H1 (cell line): Measurements from ENCODE around the gene ZNF829. TPM values are rescaled to one million over a fixed set of nuclear protein-coding genes. Genes with fewer than 3 reads are reported as not detected.

ENCODE experiments used
- CTCF ChIA-PET: fragments of 300-600 bp; sonication (Branson Sonifier 250); formaldehyde crosslinking; loops from one replicate; lab custom pipeline; 2021; ENCODE audit not compliant: partially characterized antibody; lab: Charles Lee
- POLR2A ChIA-PET: fragments of 300-600 bp; sonication (Branson Sonifier 250); formaldehyde crosslinking; loops from one replicate; lab custom pipeline; 2021; ENCODE audit warnings: inconsistent platforms; ENCODE audit not compliant: partially characterized antibody; lab: Charles Lee
- DNase-seq, 2 experiments: peaks; one replicate each; pipeline versions ENCODE4 v3.0.0 to v3.0.0-alpha.2; 2010 to 2022; ENCODE audit warnings: low spot score in 2 of 2, low read depth in 1 of 2, mixed read lengths in 1 of 2
- FAIRE-seq: peaks from 2 replicates; lab custom pipeline; 2011; peaks lifted over from hg19 to GRCh38; lab: Jason Lieb, UNC
- H2AFZ ChIP-seq: 2 replicates; pipeline ENCODE4 v1.8.1; 2012; ENCODE audit warnings: low read length, inconsistent platforms
- H2AK5ac ChIP-seq: 2 replicates; pipeline ENCODE4 v1.6.1; 2013; ENCODE audit warnings: low read depth, low read length
- H2BK120ac ChIP-seq: replicated peaks from 2 replicates; pipeline ENCODE3; 2013; ENCODE audit warnings: low read depth, low read length, inconsistent platforms
- H2BK12ac ChIP-seq: 2 replicates; pipeline ENCODE4 v1.6.1; 2013; ENCODE audit warnings: low read depth, low read length
- H2BK15ac ChIP-seq: 2 replicates; pipeline ENCODE4 v1.6.1; 2013; ENCODE audit warnings: low read length
- H2BK20ac ChIP-seq: 2 replicates; pipeline ENCODE4 v1.6.1; 2013; ENCODE audit warnings: low read length
- H2BK5ac ChIP-seq: 2 replicates; pipeline ENCODE4 v1.6.1; 2013; ENCODE audit warnings: low read depth, low read length
- H3K14ac ChIP-seq: 2 replicates; pipeline ENCODE4 v1.6.1; 2013; ENCODE audit warnings: inconsistent platforms; ENCODE audit not compliant: insufficient read length
- H3K18ac ChIP-seq: 2 replicates; pipeline ENCODE4 v1.6.1; 2013; ENCODE audit warnings: low read length; ENCODE audit errors: extremely low read depth
- H3K23ac ChIP-seq: 2 replicates; pipeline ENCODE4 v1.6.1; 2013; ENCODE audit warnings: inconsistent platforms; ENCODE audit not compliant: insufficient read length
- H3K23me2 ChIP-seq: 2 replicates; pipeline ENCODE4 v1.6.1; 2013; ENCODE audit warnings: low read depth, low read length
- H3K27ac ChIP-seq: 2 replicates; pipeline ENCODE4 v1.6.1; 2011; ENCODE audit warnings: low read depth, low read length, inconsistent platforms
- H3K27me3 ChIP-seq, 4 experiments: replicated peaks in 1 of 4; 1 replicate in 1 of 4; 2 replicates in 3 of 4; pipeline versions ENCODE4 v1.6.1 to v1.8.1; 2011 to 2013; ENCODE audit warnings: low read length in 3 of 4, mild to moderate bottlenecking in 3 of 4, inconsistent platforms in 2 of 4, mixed read lengths in 2 of 4, moderate library complexity in 1 of 4; ENCODE audit not compliant: control insufficient read depth in 3 of 4, insufficient read depth in 3 of 4; ENCODE audit errors: extremely low read depth in 1 of 4
- H3K36me3 ChIP-seq, 4 experiments: 2 replicates each; pipeline versions ENCODE4 v1.6.1 to v1.8.1; 2011 to 2013; ENCODE audit warnings: mild to moderate bottlenecking in 4 of 4, low read length in 3 of 4, moderate library complexity in 2 of 4, control low read depth in 1 of 4, inconsistent platforms in 1 of 4; ENCODE audit not compliant: insufficient read depth in 4 of 4, control insufficient read depth in 2 of 4
- H3K4ac ChIP-seq: replicated peaks from 2 replicates; pipeline ENCODE3; 2013; ENCODE audit warnings: low read length, low read depth, mixed read lengths, inconsistent platforms; ENCODE audit not compliant: insufficient read length
- H3K4me1 ChIP-seq, 4 experiments: replicated peaks in 1 of 4; 1 replicate in 1 of 4; 2 replicates in 3 of 4; pipeline versions ENCODE4 v1.6.1 to v1.8.1; 2011 to 2013; ENCODE audit warnings: low read length in 3 of 4, inconsistent platforms in 2 of 4, mixed read lengths in 1 of 4; ENCODE audit not compliant: insufficient read depth in 4 of 4, control insufficient read depth in 3 of 4
- H3K4me2 ChIP-seq, 2 experiments: 2 replicates each; pipeline versions ENCODE4 v1.6.1 to v1.8.1; 2011 to 2013; ENCODE audit warnings: low read depth in 2 of 2, low read length in 2 of 2, control low read depth in 1 of 2, inconsistent platforms in 1 of 2, mild to moderate bottlenecking in 1 of 2; ENCODE audit not compliant: insufficient read depth in 1 of 2
- H3K4me3 ChIP-seq, 4 experiments: fragments of 200-600, 300-600 bp in 1 of 4; sonication (generic), shearing (Covaris generic), sonication (Bioruptor Twin) in 1 of 4; 2 replicates each; pipeline versions ENCODE4 v1.5.1 to v1.8.1; 2011 to 2016; ENCODE audit warnings: low read length in 4 of 4, low read depth in 3 of 4, control low read depth in 2 of 4, inconsistent platforms in 2 of 4, mild to moderate bottlenecking in 2 of 4, mixed read lengths in 1 of 4, moderate library complexity in 1 of 4; ENCODE audit not compliant: insufficient read depth in 2 of 4; ENCODE audit errors: extremely low read depth in 1 of 4
- H3K56ac ChIP-seq: replicated peaks from 2 replicates; pipeline ENCODE3; 2013; ENCODE audit warnings: low read depth, mild to moderate bottlenecking, mixed read lengths, low read length, inconsistent platforms; ENCODE audit not compliant: insufficient read length
- H3K79me1 ChIP-seq: 2 replicates; pipeline ENCODE4 v1.6.1; 2013; ENCODE audit warnings: low read depth, low read length, control low read depth
- H3K79me2 ChIP-seq, 2 experiments: 2 replicates each; pipeline versions ENCODE4 v1.6.1 to v1.8.1; 2012 to 2013; ENCODE audit warnings: low read length in 2 of 2, mild to moderate bottlenecking in 2 of 2, inconsistent platforms in 1 of 2; ENCODE audit not compliant: insufficient read depth in 2 of 2, control insufficient read depth in 1 of 2
- H3K9ac ChIP-seq, 4 experiments: replicated peaks in 1 of 4; 1 replicate in 1 of 4; 2 replicates in 3 of 4; pipeline versions ENCODE4 v1.6.1 to v1.8.1; 2011 to 2013; ENCODE audit warnings: low read depth in 3 of 4, low read length in 3 of 4, control low read depth in 2 of 4, mild to moderate bottlenecking in 2 of 4, moderate library complexity in 2 of 4, inconsistent platforms in 1 of 4; ENCODE audit errors: extremely low read depth in 1 of 4
- H3K9me3 ChIP-seq, 2 experiments: 2 replicates each; pipeline versions ENCODE4 v1.6.1 to v1.8.1; 2012 to 2013; ENCODE audit warnings: mild to moderate bottlenecking in 2 of 2, moderate library complexity in 2 of 2, control low read depth in 1 of 2, inconsistent platforms in 1 of 2, low read depth in 1 of 2, low read length in 1 of 2, mixed read lengths in 1 of 2; ENCODE audit not compliant: insufficient read depth in 2 of 2
- H4K20me1 ChIP-seq, 2 experiments: replicated peaks in 1 of 2; 2 replicates each; pipeline versions ENCODE3 to v1.8.1; 2011 to 2013; ENCODE audit warnings: inconsistent platforms in 2 of 2, low read length in 2 of 2, mild to moderate bottlenecking in 1 of 2; ENCODE audit not compliant: insufficient read depth in 2 of 2, control insufficient read depth in 1 of 2
- H4K5ac ChIP-seq: 2 replicates; pipeline ENCODE4 v1.6.1; 2013; ENCODE audit warnings: low read length, low read depth, mixed read lengths, inconsistent platforms; ENCODE audit not compliant: insufficient read length
- H4K8ac ChIP-seq: 2 replicates; pipeline ENCODE4 v1.8.0; 2013; ENCODE audit warnings: mild to moderate bottlenecking, moderate library complexity, low read length, inconsistent platforms; ENCODE audit not compliant: insufficient read depth; ENCODE audit errors: extremely low read depth
- H4K91ac ChIP-seq: replicated peaks from 2 replicates; pipeline ENCODE3; 2013; ENCODE audit warnings: low read length, mixed read lengths, inconsistent platforms; ENCODE audit not compliant: insufficient read length
- CHD2 ChIP-seq: IDR thresholded peaks from 2 replicates; pipeline ENCODE4 v1.6.1; 2012; ENCODE audit warnings: low read length, improper control_type of control experiment
- HDAC2 ChIP-seq, 2 experiments: fragments of 300-600 bp in 1 of 2; sonication (generic) in 1 of 2; IDR thresholded peaks; 2 replicates each; pipeline ENCODE4 v1.6.1; 2011 to 2012; ENCODE audit warnings: low read depth in 2 of 2, low read length in 2 of 2, mild to moderate bottlenecking in 2 of 2, moderate library complexity in 2 of 2, borderline replicate concordance in 1 of 2, inconsistent platforms in 1 of 2
- HDAC6 ChIP-seq: IDR thresholded peaks from one replicate; pipeline ENCODE4 v1.7.1; 2012; ENCODE audit warnings: low read depth, mild to moderate bottlenecking, inconsistent platforms, low read length, moderate library complexity
- KDM5A ChIP-seq: fragments of 200-600 bp; IDR thresholded peaks from 2 replicates; pipeline ENCODE4 v1.7.1; 2012; ENCODE audit warnings: mild to moderate bottlenecking, low read length, inconsistent platforms, mixed read lengths
- MAFK ChIP-seq: IDR thresholded peaks from 2 replicates; pipeline ENCODE4 v1.6.1; 2012; ENCODE audit warnings: low read depth, mild to moderate bottlenecking, improper control_type of control experiment, low read length
- POLR2A ChIP-seq, 2 experiments: IDR thresholded peaks; 1 replicate in 1 of 2; 2 replicates in 1 of 2; pipeline ENCODE4 v1.6.1; 2011; ENCODE audit warnings: low read depth in 2 of 2, low read length in 2 of 2, mild to moderate bottlenecking in 2 of 2; ENCODE audit errors: control extremely low read depth in 1 of 2
- RBBP5 ChIP-seq: IDR thresholded peaks from 2 replicates; pipeline ENCODE4 v1.7.1; 2012; ENCODE audit warnings: low read depth, mild to moderate bottlenecking, inconsistent platforms, low read length, moderate library complexity, borderline replicate concordance
- RFX5 ChIP-seq: IDR thresholded peaks from 2 replicates; pipeline ENCODE4 v1.6.1; 2011; ENCODE audit warnings: low read depth, low read length, improper control_type of control experiment, borderline replicate concordance
- WGBS, 2 experiments: shearing (Covaris generic) in 1 of 2; methylation state at CpG; one replicate each; pipeline versions ENCODE4 v1.1.6 to v1.1.7; 2013 to 2015; ENCODE audit warnings: low lambda C conversion rate in 2 of 2, mixed read lengths in 2 of 2, inconsistent platforms in 1 of 2, low coverage in 1 of 2, missing lambda C conversion rate in 1 of 2; ENCODE audit not compliant: insufficient replicate concordance in 2 of 2, insufficient coverage in 1 of 2, insufficient read length in 1 of 2; ENCODE audit errors: extremely low coverage in 1 of 2, missing lambda C conversion rate in 1 of 2; 5-methylcytosine and 5-hydroxymethylcytosine counted together
- long read RNA-seq, 2 experiments: library from RNA in 1 of 2; library from capped mRNA in 1 of 2; stranded (forward); transcript quantifications; one replicate each; pipeline ENCODE4 v2.0.0, GENCODE V29; 2021; ENCODE audit warnings: inconsistent platforms in 1 of 2
- polyA minus RNA-seq, 3 experiments: library from RNA; depleted of rRNA, polyadenylated mRNA; stranded (reverse); fragments of >200 nt; gene quantifications; 1 replicate in 2 of 3; 2 replicates in 1 of 3; pipeline ENCODE4 v1.2.3, GENCODE V29; 2011
- polyA plus RNA-seq, 7 experiments: library from polyadenylated mRNA; depleted of rRNA in 3 of 7; stranded (reverse) in 5 of 7; unstranded in 2 of 7; fragments of >200 nt in 5 of 7; fragments of 200-250 nt in 2 of 7; gene quantifications; 1 replicate in 5 of 7; 2 replicates in 1 of 7; 4 replicates in 1 of 7; pipeline versions ENCODE4 v1.2.1 to v1.2.3, GENCODE V29; 2011 to 2013; ENCODE audit warnings: missing spikeins in 2 of 7, mixed read lengths in 2 of 7
- total RNA-seq: library from RNA; stranded (reverse); fragmentation: NEBNext Ultra II Directional; extraction: Animal tissue kit (Norgen Biotek cat#: 25700); gene quantifications from 2 replicates; pipeline ENCODE4 v1.2.1, GENCODE V29; 2021

ZNF829 gene
- total RNA-seq (2.3 and 3.3 TPM in 2 replicates), polyA plus RNA-seq (2011; rRNA removed) (0.97 and 1.3 TPM in 2 replicates), polyA minus RNA-seq (2011; rRNA and poly(A)+ RNA removed) (4.0 and 5.4 TPM in 2 replicates)
- 1.4 TPM for polyA plus RNA-seq (2011; cell fraction: cytosol; rRNA removed)
- 1.6 TPM for polyA plus RNA-seq (2011; cell fraction: nucleus; rRNA removed)
- 1.5 to 3.0 TPM (median 2.2 TPM) in 4 replicates for polyA plus RNA-seq (2012, experiment 1 of 2)
- polyA plus RNA-seq (2012, experiment 2 of 2), result 0.10 TPM
- polyA plus RNA-seq (2013, experiment 1 of 2), result 6.3 TPM
- 5.5 TPM for polyA plus RNA-seq (2013, experiment 2 of 2)
- polyA minus RNA-seq (2011; cell fraction: cytosol; rRNA and poly(A)+ RNA removed), result 1.5 TPM
- polyA minus RNA-seq (2011; cell fraction: nucleus; rRNA and poly(A)+ RNA removed), result 9.6 TPM
- long read RNA-seq, experiment 1, partial matches to known transcripts, result 0 of 3 reads
- long read RNA-seq, experiment 1, other reads (novel, unspliced or antisense), result 3 of 3 reads
- long read RNA-seq, experiment 2, result 0 reads

DNA sequence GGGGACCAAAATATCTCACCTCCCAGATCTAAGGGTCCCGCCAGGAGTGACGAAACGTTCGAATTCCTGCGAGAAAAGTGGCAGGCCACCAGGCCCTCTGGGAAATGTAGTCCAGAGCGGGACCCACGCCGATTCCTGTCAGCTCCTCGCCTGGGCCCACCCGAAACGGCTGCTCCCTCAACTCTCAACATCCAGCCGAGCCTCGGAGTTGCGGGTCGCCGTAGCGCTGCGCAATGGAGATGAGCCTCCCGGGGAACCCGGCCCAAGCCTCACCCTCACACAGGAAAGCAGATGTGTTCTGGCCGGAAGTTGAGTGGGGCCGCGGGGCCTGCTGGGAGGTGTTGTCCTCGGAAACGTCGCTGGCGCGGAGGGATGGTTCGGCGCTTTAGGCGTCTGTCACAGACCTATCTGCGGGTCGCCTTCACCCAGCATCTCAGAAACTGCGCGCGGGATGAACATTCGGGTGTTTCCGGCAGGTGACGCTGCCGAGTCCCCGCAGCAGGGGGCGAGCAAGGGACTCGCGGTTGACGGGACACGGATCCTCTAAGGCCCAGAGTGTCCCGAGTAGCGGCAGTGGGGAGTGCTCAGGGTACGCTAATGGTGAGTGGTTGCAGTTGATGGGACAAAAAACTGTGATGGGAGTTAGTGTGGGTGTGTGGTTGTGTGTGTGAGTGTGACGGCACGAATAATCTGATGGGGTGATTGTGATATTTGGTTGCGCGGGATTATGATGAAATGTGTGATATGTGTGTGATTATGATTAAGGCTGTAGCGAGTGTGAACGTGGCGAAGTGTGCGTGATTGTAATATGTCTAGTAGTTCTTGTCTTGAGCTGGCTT lies at the start of gene ZNF829, which contains the start of gene ZNF568:
Gene ZNF829 (minus strand): TSS at position 300 of the 839 bp plus-strand sequence. CDS start 1,124 bp downstream, outside the sequence.
Gene ZNF568 (plus strand): TSS at position 341 of the 839 bp plus-strand sequence. CDS start 6,439 bp downstream, outside the sequence.
- no peaks in the 10 kb centered on the region for H4K20me1 ChIP-seq
- H3K4me1 ChIP-seq, result peaks cover 0 to 4% (median 2%) of the 10 kb centered on the region in 4 experiments; a peak in 2 of 7 replicates
- H3K4ac ChIP-seq, result peak within 1 kb of the TSS; percentile 2
- no peak within 1 kb of the TSS for H2AK5ac ChIP-seq
- ChIA-PET CTCF (interaction anchor here (0.6 to 1.1 kb wide), 4 partner anchors 10 to 314 kb away, joined by 3 read pairs; no protein-coding TSS in a partner anchor), POLR2A (interaction anchor here (0.7 to 1.3 kb wide), 5 partner anchors 11 to 427 kb away, joined by 3 to 4 read pairs (median 3); partner anchors contain the start of gene ZNF566)
- H3K9me3 ChIP-seq, result peaks cover 11% of the 10 kb centered on the region in 2 experiments; a peak in 2 of 4 replicates
- peak within 1 kb of the TSS; percentile 73; the same call in 1 of the 2 replicates for H2BK15ac ChIP-seq
- peak within 1 kb of the TSS; percentile 89 for H4K91ac ChIP-seq
- H2AFZ ChIP-seq, result peak within 1 kb of the TSS; percentile 99
- peaks cover 4% of the 10 kb centered on the region for H3K79me1 ChIP-seq
- H3K4me3 ChIP-seq, result peak within 1 kb of the TSS; percentile 81 to 92 (median 84)
- H3K14ac ChIP-seq, result no peak within 1 kb of the TSS
- H4K5ac ChIP-seq, result peak within 1 kb of the TSS; percentile 95
- peaks cover 0 to 12% (median 5%) of the 10 kb centered on the region in 4 experiments; a peak in 4 of 8 replicates for H3K36me3 ChIP-seq
- no peaks in the 10 kb centered on the region; a peak in 1 of 4 replicates for H3K79me2 ChIP-seq
- no peak within 1 kb of the TSS for H2BK20ac ChIP-seq
- peak; percentile 24 for FAIRE-seq
- peak within 1 kb of the TSS; percentile 95 for H3K56ac ChIP-seq
- WGBS, 2 experiments, result 3 to 100% methylated on average over 2 to 54 of the region's 57 CpGs
- H2BK120ac ChIP-seq, result no peak within 1 kb of the TSS
- peak; percentile 83 to 88 for DNase-seq
- peak within 1 kb of the TSS; percentile 55 to 90 (median 84) for H3K9ac ChIP-seq
- peak within 1 kb of the TSS; percentile 83 to 87 for H3K4me2 ChIP-seq
- no peak within 1 kb of the TSS for H3K23ac ChIP-seq
- H3K18ac ChIP-seq, result peak within 1 kb of the TSS; percentile 100
- no peaks in the 10 kb centered on the region for H3K27me3 ChIP-seq
- H2BK5ac ChIP-seq, result peak within 1 kb of the TSS; percentile 98
- H4K8ac ChIP-seq, result peak within 1 kb of the TSS; percentile 88; the same call in 1 of the 2 replicates
- peaks cover 6% of the 10 kb centered on the region for H3K23me2 ChIP-seq
- peak within 1 kb of the TSS; percentile 71 for H2BK12ac ChIP-seq
- peak within 1 kb of the TSS; percentile 93 for H3K27ac ChIP-seq
- TF ChIP-seq RBBP5 (peak; percentile 91), KDM5A (no peak), POLR2A (IDR thresholded peaks at IDR 0.05; ENCODE audit: control extremely low read depth in 1 of 2, low read depth in 2 of 2, low read length in 2 of 2) (peak in 1 of 2 experiments; percentile 26; a peak in 1 of 3 replicates), CHD2 (peak; percentile 95), HDAC2 (IDR thresholded peaks at IDR 0.05; ENCODE audit: borderline replicate concordance in 1 of 2, low read depth in 2 of 2, low read length in 2 of 2) (peak in 1 of 2 experiments; percentile 74; a peak in 1 of 4 replicates), MAFK (no peak), RFX5 (no peak), HDAC6 (no peak)
